HG03135 (cell line): ENCODE measurements around the gene RUFY4.

ENCODE experiments used
- ATAC-seq: cut with Tn5 transposase; IDR thresholded peaks from one replicate; pipeline ENCODE4 v1.9.1; 2021; ENCODE audit warnings: mild to moderate bottlenecking, moderate library complexity; ENCODE audit not compliant: unreplicated experiment

RUFY4 gene

DNA sequence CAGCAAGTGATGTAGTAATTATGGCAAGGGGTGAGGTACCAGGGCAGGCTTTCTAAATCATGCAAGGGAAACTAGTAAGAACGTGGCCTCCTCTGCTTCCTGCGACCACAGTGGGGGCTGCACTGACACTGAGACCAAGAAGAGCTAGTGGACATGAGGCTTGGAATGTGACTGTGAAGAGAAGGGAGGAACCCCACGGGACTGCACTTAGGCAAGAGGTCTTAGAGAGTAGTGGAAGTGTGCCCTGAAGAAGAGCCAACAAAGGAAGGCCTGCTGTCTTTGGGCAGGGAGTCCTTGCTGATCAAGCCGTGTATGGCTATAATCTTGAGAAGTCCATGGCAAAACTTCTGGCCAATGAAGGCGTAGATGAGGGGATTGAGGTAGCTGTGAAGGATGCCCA is 8.9 kb upstream of the RUFY4 start:
- ATAC-seq, result no peak

DNA sequence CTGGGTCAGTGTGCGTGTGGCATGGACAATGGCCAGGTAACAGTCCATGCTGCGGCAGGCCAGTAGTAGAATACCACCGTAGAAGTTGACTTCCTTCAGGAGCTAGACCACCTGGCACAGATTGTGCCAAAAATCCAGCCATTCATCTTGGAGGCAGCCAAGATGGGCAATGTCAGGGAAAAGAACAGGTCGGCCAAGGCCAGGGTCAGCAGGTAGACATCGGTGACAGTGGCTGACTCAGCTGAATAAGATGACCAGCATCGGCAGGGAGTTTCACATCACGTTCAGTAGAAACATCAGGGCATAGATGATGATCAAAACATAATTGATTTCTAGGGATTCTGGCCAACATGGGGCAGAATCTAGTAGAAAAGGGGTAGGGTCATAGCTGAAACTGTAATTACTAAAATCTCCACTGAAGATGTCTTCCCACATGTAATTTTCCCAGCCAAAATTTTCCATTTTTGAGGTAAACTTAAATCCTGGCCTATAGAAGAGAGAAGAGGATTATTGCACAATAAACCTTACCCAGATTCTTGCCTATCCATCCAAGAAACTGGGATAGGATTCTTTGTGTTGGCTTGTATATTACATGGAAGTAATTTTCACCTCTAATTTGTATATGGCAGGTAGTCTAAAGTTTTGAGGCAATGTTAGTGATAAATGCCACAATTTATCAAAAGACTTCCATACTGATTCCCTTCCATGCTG is 7.9 kb upstream of the RUFY4 start:
- ATAC-seq, result no peak

- ATAC-seq, result no peak
Observed at GRCh38 chr2:218063486-218063885, 5.6 kb upstream of the RUFY4 start.

DNA sequence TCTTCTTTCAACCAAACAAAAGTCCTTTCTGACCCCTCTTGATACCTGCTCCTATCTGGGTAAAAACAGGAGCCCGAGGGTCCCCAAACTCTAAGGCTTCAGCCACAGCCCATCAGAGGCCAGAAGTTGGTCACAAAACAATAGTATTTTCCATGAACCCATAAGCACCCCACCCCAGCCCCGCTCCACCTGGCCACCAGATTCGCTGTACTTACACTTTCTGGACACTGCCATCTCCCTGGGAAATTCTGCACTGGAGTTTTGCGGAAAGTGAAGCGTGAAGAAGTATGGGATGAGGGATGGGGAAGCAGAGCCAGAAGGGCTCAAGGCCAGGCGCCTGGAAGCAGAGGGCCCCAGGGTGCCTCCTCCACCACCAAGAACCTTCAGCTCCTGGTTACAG is 5.2 kb upstream of the RUFY4 start:
- ATAC-seq, result no peak

GRCh38 chr2:218065239-218066006 is 3.6 kb upstream of the RUFY4 start:
- ATAC-seq, result no peak

DNA sequence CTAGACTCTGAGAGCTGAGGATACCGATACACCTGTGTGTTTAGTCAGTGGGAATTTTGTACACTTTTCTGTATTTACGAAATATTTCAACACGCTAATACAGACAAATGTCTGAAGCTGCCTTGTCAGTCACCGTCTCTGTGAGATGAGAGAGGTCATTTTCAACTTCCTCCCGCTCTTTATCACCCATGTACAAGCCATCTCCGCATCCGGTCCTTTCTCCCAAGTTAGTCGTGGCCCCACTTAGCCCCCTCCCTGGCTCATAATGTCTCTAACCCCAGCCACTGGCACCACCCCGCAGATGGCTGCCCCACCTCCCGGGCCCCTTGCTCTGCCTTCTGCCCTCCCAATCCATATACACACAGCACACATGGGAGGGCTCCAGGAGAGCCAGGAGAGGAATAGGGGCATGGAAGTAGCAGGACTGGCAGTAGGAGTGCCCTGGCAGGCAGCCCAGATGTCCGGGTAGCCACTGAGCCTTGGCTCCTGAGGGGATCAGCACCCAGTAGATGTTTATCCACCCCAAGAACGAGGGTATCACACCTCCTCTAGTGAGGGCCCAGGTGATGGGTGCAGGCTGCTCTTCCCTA is 2.0 kb upstream of the RUFY4 start:
- no peak for ATAC-seq

GRCh38 chr2:218067523-218067922 is 1.5 kb upstream of the RUFY4 start:
- no peak for ATAC-seq

- ATAC-seq, result no peak
Observed at GRCh38 chr2:218069606-218070300, 700 bp downstream of the RUFY4 start.

DNA sequence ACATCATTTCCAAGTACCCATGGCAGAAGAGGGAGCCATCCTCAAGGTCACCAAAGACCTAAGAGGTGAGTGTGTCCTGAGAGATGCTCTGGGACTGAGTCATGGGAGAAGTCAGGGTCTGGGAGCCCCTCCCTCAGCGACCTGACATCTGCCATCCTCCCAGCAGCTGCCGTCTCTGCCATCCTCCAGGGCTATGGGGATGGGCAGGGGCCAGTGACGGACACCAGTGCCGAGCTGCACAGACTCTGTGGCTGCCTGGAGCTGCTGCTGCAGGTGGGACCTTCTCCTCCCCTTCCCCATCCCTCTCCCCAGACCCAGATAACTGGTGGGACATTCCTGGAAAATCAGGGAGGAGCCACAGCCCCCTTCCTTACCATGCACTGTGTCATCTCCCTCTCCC is 1.5 kb downstream of the RUFY4 start:
- ATAC-seq, result no peak

- no peak for ATAC-seq
Observed at GRCh38 chr2:218071218-218071937, 2.3 kb downstream of the RUFY4 start.

GRCh38 chr2:218072002-218072401 is 2.9 kb downstream of the RUFY4 start:
- no peak for ATAC-seq

DNA sequence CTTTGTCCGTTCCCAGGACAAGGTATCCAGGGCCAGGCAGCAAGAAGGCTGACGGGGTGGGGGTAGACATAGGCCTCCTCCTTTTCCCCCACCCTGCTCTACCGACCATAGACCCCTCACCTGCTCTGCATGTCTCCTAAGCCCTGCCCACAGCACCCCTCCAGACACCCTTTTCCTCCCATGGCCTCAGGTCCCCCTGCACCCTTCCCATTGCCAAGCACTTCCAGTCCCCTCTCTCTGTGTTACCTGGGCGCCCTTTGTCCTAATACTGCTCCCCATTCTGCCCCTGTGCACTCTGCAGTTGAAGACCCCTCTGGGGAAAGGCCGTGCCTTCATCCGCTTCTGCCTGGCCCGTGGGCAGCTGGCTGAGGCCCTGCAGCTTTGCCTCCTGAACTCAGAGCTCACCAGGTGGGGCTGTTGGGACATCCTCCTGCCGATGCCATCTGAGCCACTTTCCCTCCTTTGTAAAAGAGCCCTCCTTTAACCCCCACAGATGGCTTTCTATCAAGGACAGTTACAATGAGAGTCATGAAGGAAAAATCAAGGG is 3.5 kb downstream of the RUFY4 start:
- no peak for ATAC-seq

DNA sequence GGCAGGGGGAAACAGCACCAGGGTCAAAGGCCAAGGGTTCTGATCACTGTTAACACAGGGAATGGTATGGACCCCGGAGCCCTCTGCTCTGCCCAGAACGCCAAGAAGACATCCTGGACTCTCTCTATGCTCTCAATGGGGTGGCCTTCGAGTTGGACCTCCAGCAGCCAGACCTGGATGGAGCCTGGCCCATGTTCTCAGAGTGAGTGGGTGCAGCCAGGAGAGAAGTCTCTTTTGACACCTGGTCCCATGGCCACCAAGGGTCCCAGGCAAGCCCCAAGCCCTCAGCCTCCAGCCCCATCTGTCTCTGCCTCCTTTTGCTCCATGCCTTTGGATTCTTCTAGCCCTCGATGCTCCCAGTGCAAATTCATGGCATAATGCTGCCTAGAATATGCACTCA is 4.1 kb downstream of the RUFY4 start:
- no peak for ATAC-seq

DNA sequence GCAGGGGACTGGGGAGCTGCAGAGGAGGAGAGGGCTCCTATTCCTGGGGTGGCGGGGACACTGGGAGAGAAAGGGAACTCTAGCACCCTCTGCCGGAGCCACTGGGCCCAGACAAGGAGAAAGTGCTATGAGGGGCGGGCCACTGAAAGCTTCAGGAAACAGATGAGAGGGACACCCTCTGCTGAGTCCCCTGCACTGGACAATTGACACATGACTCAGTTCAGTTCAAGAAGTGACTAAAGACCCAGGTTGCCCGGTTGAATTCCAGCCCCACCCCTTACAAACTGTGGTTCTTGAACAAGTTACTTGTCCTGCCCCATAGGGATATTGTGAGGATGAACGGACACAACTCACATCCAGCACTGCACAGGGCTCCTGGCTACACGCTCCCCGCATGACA is 5.0 kb downstream of the RUFY4 start:
- no peak for ATAC-seq

DNA sequence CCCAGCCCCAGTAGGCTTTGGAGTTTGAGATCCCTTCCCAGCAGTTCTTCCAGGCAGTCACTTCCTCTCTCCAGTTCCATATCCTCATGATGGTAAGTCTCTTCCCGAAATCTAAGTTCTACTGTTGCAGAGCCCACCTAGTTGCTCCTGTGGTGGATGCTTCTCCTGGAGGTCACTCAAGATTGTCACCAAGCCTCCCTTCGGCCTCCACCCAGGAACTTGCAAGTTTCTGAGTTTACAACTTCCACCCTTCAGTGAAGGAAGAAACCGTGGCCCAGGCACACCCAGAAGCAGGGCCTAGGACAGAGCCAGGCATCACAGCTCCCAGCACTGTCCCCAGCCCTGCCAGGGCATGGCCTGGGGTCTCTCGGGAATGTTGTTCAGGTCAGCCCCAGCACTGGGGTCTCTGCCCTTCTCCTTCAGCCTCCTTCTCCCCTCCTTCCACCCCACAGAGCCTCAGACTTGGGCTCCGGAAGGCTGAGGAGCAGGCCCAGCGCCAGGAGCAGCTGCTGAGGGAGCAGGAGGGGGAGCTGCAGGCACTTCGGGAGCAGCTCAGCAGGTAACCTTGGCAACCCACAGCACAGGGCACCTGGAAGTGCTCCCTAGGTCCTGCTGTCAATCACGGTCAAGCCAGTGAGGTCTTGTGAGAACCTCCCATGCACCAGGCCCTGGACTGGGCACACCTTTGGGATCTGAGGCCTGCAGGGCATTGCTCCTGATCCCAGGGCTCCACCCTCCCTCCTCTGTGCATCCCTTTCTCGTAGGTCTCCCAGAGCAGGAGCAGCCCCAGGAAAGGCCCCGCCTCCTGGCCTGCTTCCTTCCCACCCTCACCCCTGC is 7.1 kb downstream of the RUFY4 start:
- ATAC-seq, result no peak

DNA sequence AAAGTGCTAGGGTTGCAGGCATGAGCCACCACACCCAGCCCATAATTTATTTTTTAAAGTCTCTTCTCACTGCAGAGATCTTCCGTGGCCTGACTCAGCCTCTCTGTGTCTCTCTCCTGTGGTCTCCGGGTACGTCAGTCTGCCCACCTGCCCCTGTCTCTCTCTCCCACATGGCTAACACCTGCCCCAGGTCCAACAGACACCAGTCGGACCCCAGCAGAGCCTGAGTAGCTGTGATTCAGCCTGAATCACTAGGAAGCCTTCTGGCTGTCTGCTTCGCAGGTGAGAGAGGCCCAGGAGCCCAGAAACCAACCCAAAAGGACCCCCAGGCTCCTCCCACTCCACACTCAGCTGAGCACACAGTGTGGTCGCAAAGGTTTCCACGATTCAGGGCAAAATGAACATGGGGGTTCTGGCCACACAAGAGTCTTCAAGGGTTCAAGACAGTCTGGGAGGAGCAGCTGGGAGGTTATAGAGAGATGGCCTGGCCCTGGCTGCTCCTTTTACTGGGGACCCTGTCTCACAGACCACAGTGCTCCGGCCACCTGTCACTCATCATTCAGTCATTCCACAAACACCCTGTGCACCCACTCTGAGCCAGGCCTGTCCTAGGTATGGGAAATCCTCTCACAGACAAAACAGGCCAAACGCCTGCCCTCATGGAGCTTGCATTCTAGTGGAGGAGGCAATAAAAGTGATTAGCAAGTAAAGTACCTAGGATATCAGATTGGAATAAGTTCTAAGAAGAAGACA is 8.6 kb downstream of the RUFY4 start:
- no peak for ATAC-seq

- ATAC-seq, result no peak
Observed at GRCh38 chr2:218079943-218080913, 11.2 kb downstream of the RUFY4 start.

DNA sequence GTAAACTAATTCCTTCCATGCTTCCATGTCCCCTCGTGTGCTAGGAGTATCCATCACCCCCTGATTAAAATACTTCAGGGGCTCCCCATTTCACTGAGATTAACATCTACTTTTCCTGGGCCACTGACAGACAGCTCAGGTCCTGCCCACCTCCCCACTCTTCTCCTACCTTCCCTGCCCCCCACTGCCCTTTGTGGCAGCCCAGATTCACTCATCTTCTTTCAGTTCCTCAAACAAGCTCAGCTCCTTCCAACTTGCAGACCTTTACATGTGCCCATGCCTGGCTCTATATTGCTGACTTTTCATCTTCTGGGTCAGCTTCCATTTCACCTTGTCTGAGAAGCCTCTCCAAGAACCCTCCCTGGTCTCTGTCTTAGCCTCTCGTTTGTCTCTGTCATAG is 12.0 kb downstream of the RUFY4 start:
- peak; percentile 93 for ATAC-seq
